HG03354 (cell line): ENCODE measurements around the gene OR2G2.

Experiments used
- ATAC-seq: cut with Tn5 transposase; IDR thresholded peaks from one replicate; pipeline ENCODE4 v1.9.1; 2021; ENCODE audit warnings: mild to moderate bottlenecking; ENCODE audit not compliant: unreplicated experiment, poor library complexity, severe bottlenecking

The OR2G2 gene, protein sequence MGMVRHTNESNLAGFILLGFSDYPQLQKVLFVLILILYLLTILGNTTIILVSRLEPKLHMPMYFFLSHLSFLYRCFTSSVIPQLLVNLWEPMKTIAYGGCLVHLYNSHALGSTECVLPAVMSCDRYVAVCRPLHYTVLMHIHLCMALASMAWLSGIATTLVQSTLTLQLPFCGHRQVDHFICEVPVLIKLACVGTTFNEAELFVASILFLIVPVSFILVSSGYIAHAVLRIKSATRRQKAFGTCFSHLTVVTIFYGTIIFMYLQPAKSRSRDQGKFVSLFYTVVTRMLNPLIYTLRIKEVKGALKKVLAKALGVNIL

GRCh38 chr1:247588060-247588459 is at the start of gene OR2G2:
Gene OR2G2, plus strand, starts transcription at chr1:247588360. Its CDS starts 0 bp downstream, at chr1:247588360.
- ATAC-seq, result no peak

DNA sequence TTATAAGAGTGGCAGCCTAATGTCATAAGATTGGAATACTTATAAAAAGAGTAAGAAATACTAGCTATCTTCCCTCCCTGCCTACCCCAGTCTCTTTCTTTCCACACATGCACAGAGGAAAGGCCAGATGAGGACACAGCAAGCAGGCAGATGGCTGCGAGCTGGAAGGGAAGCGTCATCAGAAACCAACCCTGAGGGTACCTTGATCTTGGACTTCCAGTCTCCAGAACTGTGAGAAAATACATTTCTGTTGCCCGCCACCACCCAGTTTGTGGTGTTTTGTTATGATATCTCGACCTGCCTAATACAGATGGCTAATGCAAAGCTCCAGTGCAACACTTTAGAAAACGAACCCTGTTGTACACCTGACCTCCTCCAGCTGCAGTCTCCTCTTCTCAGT is 49.6 kb upstream of the OR2G2 start:
- no peak for ATAC-seq

GRCh38 chr1:247539215-247539614 is 48.9 kb upstream of the OR2G2 start:
- ATAC-seq, result no peak

DNA sequence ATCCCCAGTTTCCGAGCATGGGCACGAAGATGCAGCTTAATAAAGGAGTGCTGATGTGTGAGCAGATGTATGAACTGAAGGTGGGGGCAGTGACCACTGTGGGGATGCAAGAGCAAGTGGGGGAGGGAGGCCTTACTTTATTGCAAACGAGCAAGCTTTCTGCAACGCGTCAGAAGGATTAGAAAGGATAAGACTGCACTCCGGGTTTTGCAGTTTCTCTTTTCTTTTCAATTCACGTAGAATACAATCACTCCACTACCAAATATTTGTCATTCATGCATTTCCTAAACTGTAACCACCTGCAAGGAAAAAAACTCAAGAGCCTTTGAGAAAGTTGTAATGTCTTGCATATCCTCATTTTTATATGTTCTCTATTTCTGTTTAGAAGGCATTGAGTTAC is 47.6 kb upstream of the OR2G2 start:
- no peak for ATAC-seq

- ATAC-seq, result no peak
Measured at GRCh38 chr1:247542811-247543210, 45.3 kb upstream of the OR2G2 start.

DNA sequence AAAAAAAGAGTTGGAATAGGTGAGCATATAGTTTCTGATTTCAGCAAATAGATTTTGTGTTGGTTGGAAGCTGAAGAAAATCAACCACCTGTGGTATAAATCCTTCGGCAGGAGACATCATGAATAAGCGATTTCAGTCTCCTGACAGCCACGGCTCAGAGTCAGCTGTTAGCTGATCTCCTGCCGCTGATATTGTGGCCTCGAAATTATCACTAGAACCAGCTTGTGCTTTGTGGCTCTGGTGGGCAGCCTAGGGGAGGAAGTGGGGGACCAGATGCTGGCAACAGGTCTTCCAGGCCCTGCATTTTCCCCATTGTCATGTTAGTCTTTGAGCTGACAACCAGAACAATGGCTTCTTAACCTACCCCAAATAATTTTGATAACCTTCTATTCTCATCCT is 40.1 kb upstream of the OR2G2 start:
- ATAC-seq, result no peak

GRCh38 chr1:247548769-247549182 is 39.4 kb upstream of the OR2G2 start, which contains the start of gene GCSAML:
Gene GCSAML, plus strand, starts transcription at chr1:247549134. Its CDS starts 58 bp downstream, at chr1:247549192.
- no peak for ATAC-seq

DNA sequence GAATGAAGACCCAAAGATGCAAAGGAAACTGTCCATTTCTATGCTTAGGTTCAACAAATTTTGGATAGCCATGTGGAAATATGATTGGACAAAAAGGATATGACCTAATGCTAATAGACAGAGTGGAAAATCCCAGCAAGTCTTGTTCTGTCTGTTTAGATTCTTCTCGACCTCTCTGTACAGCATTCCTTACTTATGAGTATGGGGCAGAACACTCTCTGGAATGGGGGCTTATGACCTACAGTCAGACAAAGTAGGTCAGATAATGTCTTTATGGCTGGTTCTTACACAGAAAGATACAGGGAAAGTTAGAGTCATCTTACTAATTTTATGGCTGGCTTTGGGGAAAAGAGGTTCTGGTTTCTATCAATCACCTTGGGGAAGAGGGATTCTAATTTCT is 36.4 kb upstream of the OR2G2 start:
- ATAC-seq, result no peak

GRCh38 chr1:247552231-247552630 is 35.9 kb upstream of the OR2G2 start:
- ATAC-seq, result no peak

GRCh38 chr1:247557926-247558674 is 30.1 kb upstream of the OR2G2 start:
- ATAC-seq, result no peak

DNA sequence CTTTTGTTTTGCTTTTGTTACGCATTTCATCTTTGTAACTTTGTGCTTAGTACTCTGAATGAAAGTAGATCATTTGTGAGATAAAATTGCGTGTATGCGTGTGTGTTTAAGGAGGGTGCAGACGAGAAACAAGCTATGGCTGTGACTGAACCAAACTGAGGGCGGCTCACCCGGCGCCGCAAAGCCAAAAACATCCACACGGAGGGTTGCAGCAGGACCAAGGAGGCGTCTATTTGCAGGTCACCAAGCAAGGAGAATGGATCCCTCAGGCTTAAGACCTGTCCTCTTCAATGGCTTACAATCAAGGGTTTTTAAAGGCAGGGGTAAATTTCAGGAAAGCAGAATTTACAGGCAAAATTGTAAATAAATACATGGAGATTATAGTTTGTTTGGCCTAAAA is 26.4 kb upstream of the OR2G2 start:
- ATAC-seq, result no peak

- no peak for ATAC-seq
Measured at GRCh38 chr1:247562198-247562597, 26.0 kb upstream of the OR2G2 start.

GRCh38 chr1:247574236-247574635 is 13.9 kb upstream of the OR2G2 start:
- ATAC-seq, result no peak

DNA sequence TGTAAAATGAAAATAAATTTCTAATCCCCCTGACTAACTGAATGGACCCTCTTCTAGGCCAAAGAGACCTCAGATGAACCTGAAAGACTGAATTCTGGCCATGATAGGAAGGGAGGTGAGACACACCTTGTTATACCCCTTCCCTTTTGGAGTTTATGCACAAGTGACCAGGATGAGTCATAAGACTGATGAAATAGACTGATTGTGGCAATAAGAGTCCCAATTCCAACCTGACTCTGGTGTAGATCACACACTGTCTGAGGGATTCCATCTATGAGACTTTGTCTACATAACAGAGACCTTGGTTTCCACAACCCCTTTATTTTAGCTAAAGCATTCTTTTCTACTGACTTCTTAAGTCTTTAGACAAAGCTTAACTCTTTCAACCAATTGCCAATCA is 13.5 kb upstream of the OR2G2 start:
- ATAC-seq, result no peak

DNA sequence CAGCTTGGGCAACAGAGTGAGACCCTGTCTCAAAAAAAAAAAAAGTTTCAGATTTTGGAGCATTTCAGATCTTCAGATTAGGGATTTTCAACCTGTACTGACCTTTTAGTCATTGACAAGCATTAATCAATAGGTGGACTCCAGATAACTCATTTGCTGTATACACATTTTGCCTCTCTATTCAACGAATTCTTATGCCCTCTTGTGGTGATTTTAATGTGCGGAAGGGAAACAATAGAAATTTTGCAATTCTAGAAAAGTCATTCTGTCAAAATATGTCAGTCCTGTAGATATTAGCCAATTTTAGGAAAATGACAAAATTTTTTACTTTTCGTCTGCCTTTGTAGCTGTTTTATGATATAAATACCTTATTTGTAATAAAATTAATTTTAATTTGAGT is 11.6 kb upstream of the OR2G2 start:
- peak; percentile 68 for ATAC-seq

DNA sequence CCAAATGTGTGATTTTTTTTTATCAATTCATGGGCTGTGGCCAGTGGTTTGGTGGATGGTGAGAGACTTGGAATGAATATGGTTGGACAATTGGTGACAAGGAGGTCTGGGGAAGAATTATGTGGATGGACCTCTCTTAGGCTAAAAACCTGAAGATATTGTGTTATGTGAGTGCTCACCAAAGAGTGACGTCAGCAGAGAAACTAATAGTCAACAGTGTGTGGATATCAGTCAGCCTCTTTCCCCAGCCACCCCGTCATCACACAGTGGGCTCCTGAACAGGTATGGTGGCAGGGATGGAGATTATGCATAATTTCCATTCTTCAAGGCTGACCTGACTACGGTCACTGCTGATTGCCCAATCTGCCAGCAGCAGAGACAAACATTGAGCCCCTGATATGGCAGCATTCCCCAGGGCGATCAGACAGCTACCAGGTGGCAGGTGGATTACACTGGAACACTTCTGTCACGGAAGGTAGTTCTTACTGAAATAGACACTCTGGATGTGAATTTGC is 9.2 kb upstream of the OR2G2 start:
- ATAC-seq, result no peak

GRCh38 chr1:247605286-247605685 is 17.1 kb downstream of the OR2G2 start, which contains the start of gene OR2G3:
Gene OR2G3, plus strand, starts transcription at chr1:247605586. Its CDS starts 0 bp downstream, at chr1:247605586.
- no peak for ATAC-seq

DNA sequence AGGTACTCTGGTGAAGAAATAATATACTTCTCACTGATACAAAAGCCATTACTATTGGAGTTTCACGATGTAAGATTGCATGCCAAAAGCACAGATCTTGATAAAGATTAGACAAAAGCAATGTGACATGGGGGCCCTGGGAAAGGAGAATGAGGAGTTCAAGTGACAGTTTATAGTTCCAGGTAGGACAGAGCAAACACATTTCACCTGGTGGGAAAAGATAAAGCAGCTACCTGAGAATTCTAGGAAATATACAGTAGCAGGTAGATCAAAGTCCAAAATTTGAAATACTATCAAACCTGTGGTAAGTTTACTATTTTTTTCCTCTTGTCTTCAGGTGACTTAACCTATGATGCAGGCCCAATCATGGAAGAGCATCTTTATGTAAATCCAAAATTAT is 25.2 kb downstream of the OR2G2 start:
- no peak for ATAC-seq

DNA sequence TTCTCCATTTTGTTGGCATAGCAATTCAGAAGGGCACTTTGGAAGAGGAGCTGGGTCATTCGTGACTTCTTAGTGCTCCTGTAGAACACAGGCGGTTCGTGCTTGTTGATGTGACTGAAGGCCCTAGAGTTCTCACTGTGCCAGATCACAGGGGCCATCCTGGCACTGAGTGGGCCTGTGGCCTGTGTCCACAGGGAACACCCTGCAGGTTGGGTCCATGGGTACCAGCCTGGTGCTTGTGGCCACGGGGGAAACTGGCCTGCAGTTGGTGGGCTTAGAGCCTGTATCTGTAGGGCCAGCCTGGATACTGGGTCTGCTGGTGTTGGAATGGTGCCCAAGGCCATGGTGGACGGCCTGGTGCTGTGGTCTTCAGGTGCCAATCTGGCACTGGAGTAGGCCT is 26.5 kb downstream of the OR2G2 start:
- ATAC-seq, result no peak

DNA sequence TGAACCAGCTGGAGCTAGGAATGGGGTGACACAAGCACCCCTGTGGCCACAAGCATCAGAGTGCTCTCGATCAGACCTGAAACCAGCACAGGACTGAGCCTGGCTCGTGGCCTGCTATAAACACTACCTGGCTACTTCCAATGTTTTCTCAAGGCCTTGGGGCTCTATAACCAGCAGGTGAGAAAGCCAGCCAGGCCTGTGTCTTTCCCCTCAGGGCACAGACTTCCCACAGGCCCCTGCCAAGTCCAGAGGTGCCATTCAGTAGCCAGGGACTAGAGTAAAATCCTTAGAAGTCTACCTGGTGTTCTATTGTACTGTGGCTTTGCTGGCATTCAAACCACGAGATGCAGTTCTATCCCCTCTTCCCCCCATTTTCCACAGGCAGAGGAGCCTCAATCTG is 39.8 kb downstream of the OR2G2 start:
- ATAC-seq, result no peak

DNA sequence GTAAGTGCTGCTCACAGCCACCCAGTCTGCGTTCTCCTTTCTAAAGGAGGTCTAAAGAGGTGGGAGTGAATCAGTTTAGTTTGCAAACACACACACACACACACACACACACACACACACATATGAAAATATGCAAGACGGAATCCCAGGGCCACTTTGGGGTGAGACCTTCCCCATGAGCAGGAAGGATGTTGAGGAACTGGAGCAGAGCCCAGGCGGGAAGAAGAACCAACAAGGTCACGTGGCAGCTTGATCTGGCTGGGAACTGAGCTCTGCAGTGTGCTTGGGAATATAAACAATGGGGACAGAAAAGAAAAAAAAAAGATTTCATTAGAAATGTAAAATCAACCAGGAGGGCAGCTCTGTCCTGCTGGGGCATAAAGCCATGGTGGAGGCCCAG is 49.9 kb downstream of the OR2G2 start:
- ATAC-seq, result no peak
